ENCODE results near the gene IQSEC3.

IQSEC3 gene

GRCh38 chr12:193261-193660 is 126.7 kb downstream of the IQSEC3 start:
- Histone ChIP-seq H2AFZ (ENCODE audit: low read length) (no peak overlapping the region), H3K9ac (ENCODE audit: low read depth, low read length, poor library complexity, severe bottlenecking) (no peak overlapping the region), H3K4me1 (ENCODE audit: insufficient read depth, low read length, poor library complexity, severe bottlenecking) (no peaks in the 10 kb centered on the region), H3K27me3 (ENCODE audit: insufficient read depth, low read length, poor library complexity, severe bottlenecking) (no peaks in the 10 kb centered on the region), H3K9me3 (ENCODE audit: insufficient read depth, low read depth, low read length) (no peaks in the 10 kb centered on the region), H3K9me2 (replicated peaks; ENCODE audit: low read depth, low read length) (no peaks in the 10 kb centered on the region), H3K4me3 (ENCODE audit: low read length, poor library complexity, severe bottlenecking) (no peak overlapping the region), H3K79me2 (ENCODE audit: insufficient read depth, low read length) (no peaks in the 10 kb centered on the region), H3F3A (ENCODE audit: low read depth) (no peaks in the 10 kb centered on the region), H3K36me3 (ENCODE audit: insufficient read depth, low read length) (no peaks in the 10 kb centered on the region), H3K4me2 (ENCODE audit: low read depth, low read length, poor library complexity, severe bottlenecking) (no peak overlapping the region), H4K20me1 (ENCODE audit: insufficient read depth, low read length, poor library complexity, severe bottlenecking) (no peaks in the 10 kb centered on the region)
- TF ChIP-seq EZH2phosphoT487 (IDR thresholded peaks at IDR 0.05; ENCODE audit: borderline replicate concordance) = no peak
- TF ChIP-seq CTCF (conservative IDR thresholded peaks at IDR 0.05; ENCODE audit: low read length) = no peak

GRCh38 chr12:194276-194675 is 127.7 kb downstream of the IQSEC3 start:
- no peak overlapping the region for H2AFZ ChIP-seq (ENCODE audit: low read length)
- no peaks in the 10 kb centered on the region for H3K79me2 ChIP-seq (ENCODE audit: insufficient read depth, low read length)
- no peaks in the 10 kb centered on the region for H4K20me1 ChIP-seq (ENCODE audit: insufficient read depth, low read length, poor library complexity, severe bottlenecking)
- H3K9me2 ChIP-seq (replicated peaks; ENCODE audit: low read depth, low read length) = no peaks in the 10 kb centered on the region
- H3K4me1 ChIP-seq (ENCODE audit: insufficient read depth, low read length, poor library complexity, severe bottlenecking) = no peaks in the 10 kb centered on the region
- no peaks in the 10 kb centered on the region for H3K36me3 ChIP-seq (ENCODE audit: insufficient read depth, low read length)
- no peaks in the 10 kb centered on the region for H3F3A ChIP-seq (ENCODE audit: low read depth)
- no peaks in the 10 kb centered on the region for H3K27me3 ChIP-seq (ENCODE audit: insufficient read depth, low read length, poor library complexity, severe bottlenecking)
- no peak overlapping the region for H3K4me3 ChIP-seq (ENCODE audit: low read length, poor library complexity, severe bottlenecking)
- TF ChIP-seq CTCF (conservative IDR thresholded peaks at IDR 0.05; ENCODE audit: low read length) (no peak), EZH2phosphoT487 (IDR thresholded peaks at IDR 0.05; ENCODE audit: borderline replicate concordance) (no peak)
- no peak overlapping the region for H3K9ac ChIP-seq (ENCODE audit: low read depth, low read length, poor library complexity, severe bottlenecking)
- no peak overlapping the region for H3K4me2 ChIP-seq (ENCODE audit: low read depth, low read length, poor library complexity, severe bottlenecking)
- no peaks in the 10 kb centered on the region for H3K9me3 ChIP-seq (ENCODE audit: insufficient read depth, low read depth, low read length)

GRCh38 chr12:195156-195555 is 128.6 kb downstream of the IQSEC3 start:
- Histone ChIP-seq H3K4me2 (ENCODE audit: low read depth, low read length, poor library complexity, severe bottlenecking) (no peak overlapping the region), H3F3A (ENCODE audit: low read depth) (no peaks in the 10 kb centered on the region), H3K9ac (ENCODE audit: low read depth, low read length, poor library complexity, severe bottlenecking) (no peak overlapping the region), H3K9me3 (ENCODE audit: insufficient read depth, low read depth, low read length) (no peaks in the 10 kb centered on the region), H3K9me2 (replicated peaks; ENCODE audit: low read depth, low read length) (no peaks in the 10 kb centered on the region), H2AFZ (ENCODE audit: low read length) (no peak overlapping the region), H3K4me3 (ENCODE audit: low read length, poor library complexity, severe bottlenecking) (no peak overlapping the region), H3K79me2 (ENCODE audit: insufficient read depth, low read length) (no peaks in the 10 kb centered on the region), H3K4me1 (ENCODE audit: insufficient read depth, low read length, poor library complexity, severe bottlenecking) (no peaks in the 10 kb centered on the region), H3K36me3 (ENCODE audit: insufficient read depth, low read length) (no peaks in the 10 kb centered on the region), H4K20me1 (ENCODE audit: insufficient read depth, low read length, poor library complexity, severe bottlenecking) (no peaks in the 10 kb centered on the region), H3K27me3 (ENCODE audit: insufficient read depth, low read length, poor library complexity, severe bottlenecking) (no peaks in the 10 kb centered on the region)
- no peak for TF ChIP-seq CTCF (conservative IDR thresholded peaks at IDR 0.05; ENCODE audit: low read length)
- TF ChIP-seq EZH2phosphoT487 (IDR thresholded peaks at IDR 0.05; ENCODE audit: borderline replicate concordance) = no peak

All from Loucy (cell line).